IMR-90 (cell line): ENCODE measurements around the gene HMGA1. TPM values are rescaled to one million over a fixed set of nuclear protein-coding genes. Genes with fewer than 3 reads are reported as not detected.
A peak's percentile ranks its signal among the peaks of the same experiment; 100 is the strongest.

Experiments used
- ATAC-seq: fragments of 200-7000 bp; cut with Tn5 transposase; 2 replicates; pipeline ENCODE4 v1.9.1; 2020; ENCODE audit warnings: low read depth, mild to moderate bottlenecking, moderate library complexity
- BruUV-seq: library from RNA; stranded (reverse); fragments of 400-500 nt; replicated peaks from 2 replicates; lab custom pipeline; 2021; lab: Mats Ljungman, UMichigan
- CTCF ChIA-PET: fragments of 300-600 bp; formaldehyde crosslinking; extraction: SDS; loops from one replicate; lab custom pipeline; 2021; ENCODE audit warnings: antibody characterized with exemption; lab: Yijun Ruan, JAX
- POLR2A ChIA-PET: fragments of 300-600 bp; sonication (Branson Sonifier 250); formaldehyde crosslinking; loops from one replicate; lab custom pipeline; 2022; ENCODE audit warnings: antibody characterized with exemption; ENCODE audit not compliant: unreplicated experiment; lab: Charles Lee
- DNase-seq: peaks from one replicate; pipeline ENCODE4 v3.0.0; 2013
- H2AFZ ChIP-seq: replicated peaks from 2 replicates; pipeline ENCODE3; 2013; ENCODE audit warnings: low read length, mild to moderate bottlenecking; ENCODE audit not compliant: poor library complexity
- H2AK5ac ChIP-seq: 2 replicates; pipeline ENCODE4 v1.6.1; 2013; ENCODE audit warnings: low read depth, low read length, inconsistent platforms
- H2AK9ac ChIP-seq: replicated peaks from 2 replicates; pipeline ENCODE3; 2013; ENCODE audit warnings: mild to moderate bottlenecking, low read depth, low read length, moderate library complexity; ENCODE audit not compliant: poor library complexity
- H2BK120ac ChIP-seq: 2 replicates; pipeline ENCODE4 v1.6.1; 2013; ENCODE audit warnings: low read depth, low read length, inconsistent platforms
- H2BK15ac ChIP-seq: 3 replicates; pipeline ENCODE4 v1.6.1; 2013; ENCODE audit warnings: low read depth, low read length, inconsistent platforms
- H2BK20ac ChIP-seq: 2 replicates; pipeline ENCODE4 v1.6.1; 2013; ENCODE audit warnings: low read depth, mild to moderate bottlenecking, inconsistent platforms, low read length, moderate library complexity
- H2BK5ac ChIP-seq: 2 replicates; pipeline ENCODE4 v1.6.1; 2013; ENCODE audit warnings: mild to moderate bottlenecking, low read depth, low read length, inconsistent platforms; ENCODE audit not compliant: poor library complexity, severe bottlenecking
- H3K14ac ChIP-seq: replicated peaks from 2 replicates; pipeline ENCODE4 v1.6.1; 2013; ENCODE audit warnings: low read depth, low read length, inconsistent platforms
- H3K18ac ChIP-seq: 2 replicates; pipeline ENCODE4 v1.6.1; 2013; ENCODE audit warnings: low read depth, low read length, control low read depth
- H3K23ac ChIP-seq: 2 replicates; pipeline ENCODE4 v1.6.1; 2013; ENCODE audit warnings: low read depth, low read length, inconsistent platforms
- H3K27ac ChIP-seq: 2 replicates; pipeline ENCODE4 v1.5.1; 2013; ENCODE audit warnings: mild to moderate bottlenecking, control low read depth, low read length; ENCODE audit not compliant: insufficient read depth
- H3K27me3 ChIP-seq: 2 replicates; pipeline ENCODE4 v1.6.1; 2013; ENCODE audit warnings: low read length; ENCODE audit not compliant: control insufficient read depth, insufficient read depth
- H3K36me3 ChIP-seq: 2 replicates; pipeline ENCODE4 v1.6.1; 2013; ENCODE audit warnings: low read length, mixed read lengths; ENCODE audit not compliant: control insufficient read depth, insufficient read depth
- H3K4ac ChIP-seq: 2 replicates; pipeline ENCODE4 v1.6.1; 2013; ENCODE audit warnings: low read depth, low read length, inconsistent platforms
- H3K4me1 ChIP-seq: 2 replicates; pipeline ENCODE4 v1.6.1; 2013; ENCODE audit warnings: low read length, mixed read lengths; ENCODE audit not compliant: control insufficient read depth, insufficient read depth
- H3K4me2 ChIP-seq: 2 replicates; pipeline ENCODE4 v1.6.1; 2013; ENCODE audit warnings: low read depth, mild to moderate bottlenecking, control low read depth, low read length, moderate library complexity
- H3K4me3 ChIP-seq: 2 replicates; pipeline ENCODE4 v1.5.1; 2013; ENCODE audit warnings: low read depth, mild to moderate bottlenecking, control low read depth, low read length, moderate library complexity; ENCODE audit not compliant: insufficient read depth
- H3K56ac ChIP-seq: 2 replicates; pipeline ENCODE4 v1.6.1; 2013; ENCODE audit warnings: low read length, inconsistent platforms; ENCODE audit not compliant: insufficient read depth; ENCODE audit errors: extremely low read depth
- H3K79me1 ChIP-seq, 2 experiments: 2 replicates each; pipeline ENCODE4 v1.6.1; 2013; ENCODE audit warnings: low read length in 2 of 2, inconsistent platforms in 1 of 2, low read depth in 1 of 2
- H3K9ac ChIP-seq: 2 replicates; pipeline ENCODE4 v1.6.1; 2013; ENCODE audit warnings: low read depth, low read length, control low read depth
- H3K9me1 ChIP-seq: 2 replicates; pipeline ENCODE4 v1.6.1; 2013; ENCODE audit warnings: low read length, inconsistent platforms; ENCODE audit not compliant: insufficient read depth
- H3K9me3 ChIP-seq: 2 replicates; pipeline ENCODE4 v1.6.1; 2013; ENCODE audit warnings: low read length; ENCODE audit not compliant: control insufficient read depth, insufficient read depth
- H4K20me1 ChIP-seq: 2 replicates; pipeline ENCODE4 v1.6.1; 2013; ENCODE audit warnings: low read length, inconsistent platforms; ENCODE audit not compliant: insufficient read depth
- H4K5ac ChIP-seq: 2 replicates; pipeline ENCODE4 v1.6.1; 2013; ENCODE audit warnings: mild to moderate bottlenecking, low read depth, low read length, control low read depth
- H4K8ac ChIP-seq, 2 experiments: 2 replicates each; pipeline ENCODE4 v1.6.1; 2013; ENCODE audit warnings: low read depth in 2 of 2, low read length in 2 of 2, control low read depth in 1 of 2, inconsistent platforms in 1 of 2
- H4K91ac ChIP-seq: 2 replicates; pipeline ENCODE4 v1.6.1; 2013; ENCODE audit warnings: low read depth, low read length, inconsistent platforms; ENCODE audit not compliant: insufficient read depth
- CTCF ChIP-seq: conservative IDR thresholded peaks from 2 replicates; pipeline ENCODE4 v1.5.1; 2012; ENCODE audit warnings: mild to moderate bottlenecking, low read depth, low read length, improper control_type of control experiment
- NFE2L2 ChIP-seq: fragments of 150-350 bp; IDR thresholded peaks from 2 replicates; pipeline ENCODE4 v1.6.1; 2016; ENCODE audit warnings: low read depth, mild to moderate bottlenecking, low read length
- RCOR1 ChIP-seq: IDR thresholded peaks from 2 replicates; pipeline ENCODE4 v1.6.1; 2012; ENCODE audit warnings: mild to moderate bottlenecking, low read length, improper control_type of control experiment; ENCODE audit not compliant: insufficient replicate concordance
- WGBS, 2 experiments: methylation state at CpG; one replicate each; pipeline versions ENCODE4 v1.1.5 to v1.1.7; 2013; ENCODE audit warnings: missing lambda C conversion rate in 2 of 2; ENCODE audit not compliant: insufficient read length in 1 of 2; ENCODE audit errors: extremely low coverage in 2 of 2; 5-methylcytosine and 5-hydroxymethylcytosine counted together
- dilution Hi-C: fragments of 300-500 bp; cut with HindIII; formaldehyde crosslinking; loops from one replicate; pipeline ENCODE4 v1.14.3; 2018; ENCODE audit warnings: low sequenced_read_pairs; ENCODE audit not compliant: unreplicated experiment
- in situ Hi-C: fragments of 300-500 bp; cut with MboI; formaldehyde crosslinking; loops from 3 replicates; pipeline ENCODE4 v1.14.3; 2019; ENCODE audit warnings: low sequenced_read_pairs, inconsistent platforms, mixed read lengths
- intact Hi-C: fragments of 100-400 bp; cut with micrococcal nuclease; formaldehyde crosslinking; loops from 2 replicates; pipeline ENCODE4 v1.10.0; 2022
- polyA plus RNA-seq, 3 experiments: library from polyadenylated mRNA; depleted of rRNA; stranded (reverse); fragments of >200 nt; gene quantifications; 2 replicates each; pipeline ENCODE4 v1.2.3, GENCODE V29; 2012; ENCODE audit warnings: low replicate concordance in 1 of 3
- total RNA-seq: library from RNA; depleted of rRNA; stranded (reverse); fragments of >200 nt; gene quantifications from 2 replicates; pipeline ENCODE4 v1.2.3, GENCODE V29; 2012

HMGA1 gene
- total and polyA plus RNA-seq, 2 of the 4 experiments (the other 2 are of a cell fraction) = 101 to 589 TPM

GRCh38 chr6:34194772-34195171, 41.9 kb upstream of the HMGA1 start:
- no peaks in the 10 kb centered on the region; the same call in 1 of the 2 replicates for H3K27me3 ChIP-seq
- no peak overlapping the region for H3K4ac ChIP-seq
- no peak overlapping the region for H3K56ac ChIP-seq
- H2BK5ac ChIP-seq = no peak overlapping the region
- no peaks in the 10 kb centered on the region for H3K9me3 ChIP-seq
- intact Hi-C loops = loop anchor here (2.0 to 5.0 kb wide), 2 partner anchors 43 to 220 kb away; partner anchors contain the start of gene HMGA1
- POLR2A ChIA-PET = no interaction called here
- WGBS, 2 experiments = no CpG with 5 or more reads among the region's 3 CpGs
- H2AK5ac ChIP-seq = no peak overlapping the region; the same call in 1 of the 2 replicates
- peaks cover 5% of the 10 kb centered on the region for H3K4me1 ChIP-seq
- ATAC-seq (no peak), DNase-seq (no peak)
- no peaks in the 10 kb centered on the region for H4K20me1 ChIP-seq
- H2BK120ac ChIP-seq = no peak overlapping the region
- H2BK20ac ChIP-seq = no peak overlapping the region
- H4K91ac ChIP-seq = no peak overlapping the region
- no peak overlapping the region for H3K14ac ChIP-seq
- BruUV-seq = no TSS peak
- no peak overlapping the region for H2BK15ac ChIP-seq
- H3K4me3 ChIP-seq = no peak overlapping the region
- H3K9ac ChIP-seq = no peak overlapping the region
- H4K5ac ChIP-seq = no peak overlapping the region
- H3K4me2 ChIP-seq = no peak overlapping the region
- in situ Hi-C loops = loop anchor here (10.0 kb wide), 1 partner anchor 410 kb away; no protein-coding TSS in a partner anchor
- H3K36me3 ChIP-seq = no peaks in the 10 kb centered on the region
- TF ChIP-seq NFE2L2 (no peak), RCOR1 (no peak), CTCF (peak; percentile 19; the same call in 1 of the 2 replicates)
- CTCF ChIA-PET = interaction anchor here (1.9 kb wide), 1 partner anchor 18 kb away, joined by 6 read pairs; no protein-coding TSS in a partner anchor
- no peaks in the 10 kb centered on the region for H3K9me1 ChIP-seq
- H4K8ac ChIP-seq = no peak overlapping the region
- no peak overlapping the region for H3K23ac ChIP-seq
- H3K27ac ChIP-seq = no peak overlapping the region
- dilution Hi-C loops = no loop called here
- H3K18ac ChIP-seq = no peak overlapping the region
- peak overlapping the region; percentile 59 for H2AFZ ChIP-seq
- H3K79me1 ChIP-seq = no peaks in the 10 kb centered on the region
- H2AK9ac ChIP-seq = peak overlapping the region; percentile 69
